ENCODE results near the gene MSI2.

The MSI2 gene

GRCh38 chr17:57323391-57323790, 67.1 kb downstream of the MSI2 start:
- no peak for TF ChIP-seq JUND (IDR thresholded peaks at IDR 0.05; ENCODE audit: low read depth)
- in situ Hi-C loops (cut with HindIII; ENCODE audit: low pct_unique_long_range_greater_than_20kb, low sequenced_read_pairs) = no loop called here
- DNase-seq (ENCODE audit: low read depth in 1 of 2, low spot score in 1 of 2) = no peak

GRCh38 chr17:57324060-57324459, 67.7 kb downstream of the MSI2 start:
- TF ChIP-seq JUND (IDR thresholded peaks at IDR 0.05; ENCODE audit: low read depth) = no peak
- no peak for DNase-seq (ENCODE audit: low read depth in 1 of 2, low spot score in 1 of 2)
- in situ Hi-C loops (cut with HindIII; ENCODE audit: low pct_unique_long_range_greater_than_20kb, low sequenced_read_pairs) = no loop called here

- no peak for TF ChIP-seq JUND (IDR thresholded peaks at IDR 0.05; ENCODE audit: low read depth)
- in situ Hi-C loops (cut with HindIII; ENCODE audit: low pct_unique_long_range_greater_than_20kb, low sequenced_read_pairs) = no loop called here
- DNase-seq (ENCODE audit: low read depth in 1 of 2, low spot score in 1 of 2) = no peak
Observed at GRCh38 chr17:57324631-57325030, 68.3 kb downstream of the MSI2 start.

- TF ChIP-seq JUND (IDR thresholded peaks at IDR 0.05; ENCODE audit: low read depth) = no peak
- in situ Hi-C loops (cut with HindIII; ENCODE audit: low pct_unique_long_range_greater_than_20kb, low sequenced_read_pairs) = no loop called here
- no peak for DNase-seq (ENCODE audit: low read depth in 1 of 2, low spot score in 1 of 2)
Observed at GRCh38 chr17:57326336-57326735, 70.0 kb downstream of the MSI2 start.

DNA sequence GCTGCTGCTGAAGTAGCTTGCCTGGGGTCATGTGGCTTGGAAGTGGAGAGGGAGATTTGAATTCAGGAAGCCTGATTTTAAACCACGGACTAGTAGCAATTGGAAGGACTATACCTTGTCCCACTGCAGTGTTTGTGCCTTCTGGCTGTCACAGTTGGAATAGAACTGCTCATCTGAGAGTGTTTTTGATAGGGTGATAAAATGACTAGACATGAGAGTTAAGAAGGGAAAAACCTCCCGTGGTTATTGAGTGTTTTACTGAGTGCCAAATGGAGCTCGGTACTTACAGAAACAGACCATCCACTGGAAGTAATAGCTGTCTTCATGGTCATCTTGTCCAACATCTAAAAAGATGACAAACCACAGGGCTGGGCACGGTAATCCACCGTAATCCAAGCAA, 70.4 kb downstream of the MSI2 start:
- no peak for DNase-seq (ENCODE audit: low read depth in 1 of 2, low spot score in 1 of 2)
- TF ChIP-seq JUND (IDR thresholded peaks at IDR 0.05; ENCODE audit: low read depth) = no peak
- in situ Hi-C loops (cut with HindIII; ENCODE audit: low pct_unique_long_range_greater_than_20kb, low sequenced_read_pairs) = no loop called here

DNA sequence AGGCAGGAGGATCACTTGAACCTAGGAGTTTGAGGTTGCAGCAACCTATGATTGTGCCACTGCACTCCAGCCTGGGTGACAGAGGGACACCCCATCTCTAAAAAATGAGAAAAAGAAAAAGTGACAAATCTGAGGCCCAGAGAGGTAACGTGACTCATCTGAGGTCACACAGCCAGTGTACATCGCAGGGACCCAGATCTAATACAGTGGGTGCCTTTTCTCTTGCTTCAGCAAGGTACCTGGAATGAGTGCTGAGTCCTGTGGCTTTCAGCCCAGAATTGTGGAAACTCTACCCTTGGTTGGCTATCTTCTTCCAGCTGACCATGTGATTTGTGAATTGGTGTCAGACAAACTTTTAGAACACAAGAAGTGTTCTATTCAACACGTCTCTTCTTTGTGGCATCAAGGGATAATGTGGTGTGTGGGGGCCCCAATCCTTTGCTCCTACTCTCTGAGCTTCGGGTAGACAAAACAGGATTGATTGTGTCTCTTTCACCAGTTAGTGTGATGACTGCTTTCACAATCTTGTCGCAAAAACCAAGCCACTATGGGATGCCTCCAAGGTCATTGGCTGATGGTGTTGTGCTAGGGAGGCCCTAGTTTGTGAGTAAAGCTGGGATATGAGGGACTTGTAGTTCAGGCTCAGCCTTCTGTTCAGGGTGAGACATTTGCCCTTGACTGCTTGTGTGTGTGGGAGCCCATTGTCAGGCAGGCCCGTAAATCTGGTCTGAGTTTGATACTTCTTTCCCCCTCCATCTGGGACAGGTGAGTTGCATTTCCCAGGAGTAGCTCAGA, 71.0 kb downstream of the MSI2 start:
- in situ Hi-C loops (cut with HindIII; ENCODE audit: low pct_unique_long_range_greater_than_20kb, low sequenced_read_pairs) = no loop called here
- no peak for DNase-seq (ENCODE audit: low read depth in 1 of 2, low spot score in 1 of 2)
- no peak for TF ChIP-seq JUND (IDR thresholded peaks at IDR 0.05; ENCODE audit: low read depth)

DNA sequence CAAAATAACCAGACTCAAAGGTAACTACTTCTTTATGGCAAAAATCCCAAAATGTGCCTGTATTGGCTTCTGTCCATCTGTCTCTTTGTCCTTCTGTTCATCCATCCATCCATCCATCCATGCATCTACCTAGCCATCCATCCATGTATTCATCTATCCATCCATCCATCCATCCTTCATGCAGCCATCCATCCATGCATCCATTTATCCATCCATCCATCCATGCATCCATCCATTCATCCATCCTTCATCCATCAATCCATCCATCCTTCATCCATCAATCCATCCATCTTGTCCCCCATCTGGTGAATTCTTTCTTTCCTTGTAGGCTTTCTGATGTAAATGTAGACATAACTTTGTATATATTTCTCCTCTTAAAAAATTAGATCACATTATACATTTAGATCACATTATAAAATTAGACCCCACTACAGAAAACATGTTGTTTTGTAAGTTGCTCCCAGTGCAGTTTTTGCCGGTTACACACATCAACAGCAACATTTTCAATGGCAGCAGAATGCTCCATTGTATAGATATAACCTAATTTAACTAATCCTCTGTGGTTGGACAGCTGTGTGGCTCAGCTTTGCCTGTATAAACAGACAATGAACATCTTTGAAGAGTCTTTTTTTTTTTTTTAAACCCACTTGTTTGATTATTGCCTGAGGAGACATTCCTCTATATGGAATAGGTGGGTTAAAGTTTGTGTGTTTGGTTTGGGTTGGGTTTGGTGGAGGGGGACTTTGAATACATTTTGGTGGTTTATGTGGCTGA, 72.0 kb downstream of the MSI2 start:
- no peak for TF ChIP-seq JUND (IDR thresholded peaks at IDR 0.05; ENCODE audit: low read depth)
- DNase-seq (ENCODE audit: low read depth in 1 of 2, low spot score in 1 of 2) = no peak
- in situ Hi-C loops (cut with HindIII; ENCODE audit: low pct_unique_long_range_greater_than_20kb, low sequenced_read_pairs) = no loop called here

DNA sequence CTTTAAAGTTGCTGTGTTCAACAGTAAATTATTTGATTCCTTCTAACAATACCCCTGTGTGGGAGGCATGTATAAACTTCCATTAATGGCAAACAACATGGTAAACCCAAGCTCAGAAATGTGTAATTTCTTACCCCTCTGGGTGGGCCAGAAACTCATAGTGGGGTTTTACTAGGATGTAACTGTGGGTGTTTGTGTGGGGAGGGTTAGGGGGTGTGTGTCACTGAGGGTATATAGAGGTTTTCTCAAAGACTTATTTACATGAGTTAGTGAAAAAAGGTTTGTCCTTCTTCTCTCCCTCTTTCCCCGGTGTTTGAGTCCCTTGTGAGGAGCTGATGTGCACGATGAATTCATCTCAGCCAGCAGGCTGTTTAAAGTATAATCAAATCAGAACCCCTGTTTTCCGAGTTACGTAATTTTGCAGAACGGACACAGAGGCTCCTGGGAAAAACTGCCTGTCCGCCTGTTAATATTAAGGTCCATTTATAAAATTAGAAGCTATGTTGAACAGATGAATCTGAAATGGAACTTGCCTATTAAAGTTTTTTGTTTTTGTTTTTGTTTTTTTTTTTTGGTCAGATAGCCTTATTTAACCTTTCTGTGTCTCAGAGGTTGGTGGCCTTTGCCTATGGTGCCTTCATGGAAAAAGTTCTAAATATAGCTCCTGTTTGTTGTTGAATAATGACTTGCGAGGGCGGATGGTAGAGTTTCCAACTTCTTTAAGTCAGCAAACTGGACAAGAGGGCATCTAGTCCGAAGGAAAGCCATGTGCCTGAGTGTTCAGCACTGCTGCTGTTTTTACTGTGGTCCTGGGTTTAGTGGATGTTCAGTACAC, 73.3 kb downstream of the MSI2 start:
- DNase-seq (ENCODE audit: low read depth in 1 of 2, low spot score in 1 of 2) = no peak
- in situ Hi-C loops (cut with HindIII; ENCODE audit: low pct_unique_long_range_greater_than_20kb, low sequenced_read_pairs) = no loop called here
- TF ChIP-seq JUND (IDR thresholded peaks at IDR 0.05; ENCODE audit: low read depth) = no peak

DNA sequence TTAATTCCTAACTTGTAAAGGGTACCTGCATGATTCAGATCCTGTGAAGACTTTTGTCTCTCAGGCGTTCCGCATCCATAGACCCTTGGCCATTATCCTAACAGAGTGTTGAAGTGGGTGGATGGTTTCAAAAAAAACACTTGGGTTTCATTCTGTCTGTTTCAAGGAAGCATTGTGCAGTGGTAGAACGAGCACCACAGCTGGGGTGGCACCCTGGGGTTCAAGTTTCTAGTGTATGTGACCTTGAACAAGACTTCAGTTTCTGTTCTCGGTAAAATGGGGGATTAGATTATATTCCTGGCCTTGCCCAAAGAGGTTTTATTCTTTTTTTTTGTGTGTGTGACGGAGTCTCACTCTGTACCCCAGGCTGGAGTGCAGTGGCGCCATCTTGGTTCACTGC, 74.3 kb downstream of the MSI2 start:
- in situ Hi-C loops (cut with HindIII; ENCODE audit: low pct_unique_long_range_greater_than_20kb, low sequenced_read_pairs) = no loop called here
- TF ChIP-seq JUND (IDR thresholded peaks at IDR 0.05; ENCODE audit: low read depth) = no peak
- no peak for DNase-seq (ENCODE audit: low read depth in 1 of 2, low spot score in 1 of 2)

DNA sequence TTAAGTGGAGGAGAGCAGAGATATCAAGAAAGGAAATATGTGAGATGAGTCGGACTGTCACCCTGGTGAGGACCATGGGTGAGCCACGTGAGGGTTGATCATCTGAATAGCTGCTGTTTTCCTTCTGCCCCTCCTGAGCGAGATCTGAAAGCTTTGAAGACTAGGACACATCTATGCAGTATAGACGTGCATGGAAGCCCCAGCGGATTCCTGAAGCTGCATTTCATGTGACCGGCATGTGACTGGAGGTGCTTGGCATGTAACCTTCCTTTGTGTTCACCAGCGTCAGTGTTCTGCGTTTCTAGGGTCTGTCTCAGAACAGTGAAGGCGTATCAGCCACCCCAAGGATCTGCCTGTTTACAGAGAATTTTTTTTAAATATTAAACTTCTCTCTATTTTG, 75.1 kb downstream of the MSI2 start:
- in situ Hi-C loops (cut with HindIII; ENCODE audit: low pct_unique_long_range_greater_than_20kb, low sequenced_read_pairs) = no loop called here
- no peak for DNase-seq (ENCODE audit: low read depth in 1 of 2, low spot score in 1 of 2)
- TF ChIP-seq JUND (IDR thresholded peaks at IDR 0.05; ENCODE audit: low read depth) = no peak

DNA sequence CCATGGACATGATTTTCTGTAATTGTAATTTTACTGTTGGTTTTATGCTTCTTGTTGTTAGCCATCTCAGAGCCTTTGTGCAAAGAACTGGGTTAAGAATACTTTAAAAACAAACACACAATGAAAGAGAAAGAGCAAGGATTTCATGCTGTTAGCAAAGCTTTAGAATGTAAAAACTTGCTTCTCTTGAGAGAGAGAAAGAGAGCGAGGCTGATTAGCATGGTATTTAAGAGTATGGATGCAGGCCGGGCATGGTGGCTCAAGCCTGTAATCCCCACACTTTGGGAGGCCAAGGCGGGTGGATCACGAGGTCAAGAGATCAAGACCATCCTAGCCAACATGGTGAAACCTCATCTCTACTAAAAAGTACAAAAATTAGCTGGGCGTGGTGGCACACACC, 76.2 kb downstream of the MSI2 start:
- no peak for DNase-seq (ENCODE audit: low read depth in 1 of 2, low spot score in 1 of 2)
- TF ChIP-seq JUND (IDR thresholded peaks at IDR 0.05; ENCODE audit: low read depth) = no peak
- in situ Hi-C loops (cut with HindIII; ENCODE audit: low pct_unique_long_range_greater_than_20kb, low sequenced_read_pairs) = no loop called here

DNA sequence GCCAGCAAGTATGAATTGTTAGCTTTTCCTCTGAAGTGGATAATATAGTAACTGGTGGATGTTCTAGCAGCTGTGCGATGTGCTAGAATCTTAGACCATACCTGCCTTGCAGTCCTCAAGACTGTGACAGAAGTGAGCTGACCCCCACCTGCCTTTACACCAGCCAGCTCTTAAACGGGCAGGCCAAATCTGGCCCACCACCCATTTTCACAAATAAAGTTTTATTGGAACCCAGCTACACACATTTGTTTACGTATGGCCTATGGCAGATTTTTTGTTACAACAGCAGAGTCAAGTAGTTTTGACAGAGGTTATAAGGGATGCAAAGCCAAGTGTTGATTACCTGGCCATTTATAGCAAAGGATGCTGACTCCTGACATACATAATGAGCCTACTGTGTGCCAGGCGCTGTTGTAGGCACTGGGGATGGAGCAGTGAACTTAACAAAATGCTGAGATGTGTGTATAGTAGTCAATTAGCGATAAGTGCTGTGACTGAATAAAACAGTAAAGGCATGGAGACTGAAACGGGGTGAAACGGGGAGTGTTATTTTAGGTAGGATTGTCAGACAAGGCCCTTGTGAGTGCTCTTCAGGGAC, 79.0 kb downstream of the MSI2 start:
- no peak for DNase-seq (ENCODE audit: low read depth in 1 of 2, low spot score in 1 of 2)
- in situ Hi-C loops (cut with HindIII; ENCODE audit: low pct_unique_long_range_greater_than_20kb, low sequenced_read_pairs) = no loop called here
- TF ChIP-seq JUND (IDR thresholded peaks at IDR 0.05; ENCODE audit: low read depth) = no peak
